Liver (tissue), 3 donors: Measurements from ENCODE around the gene NAPSA.
"Not testable (repeated sequence)": the region's sequence is repeated elsewhere in the genome, so short reads cannot be mapped to it uniquely, and the experiment has no call there.

Experiments
- ATF3 ChIP-seq: IDR thresholded peaks from 2 replicates; pipeline ENCODE4 v1.6.1; 2016; ENCODE audit warnings: antibody characterized with exemption
- CTCF ChIP-seq: fragments of 150-350 bp; IDR thresholded peaks from 2 replicates; pipeline ENCODE4 v1.5.1; 2017; ENCODE audit warnings: improper control_type of control experiment, low read depth, low read length; ENCODE audit not compliant: missing input control
- EGR1 ChIP-seq, 2 donors: IDR thresholded peaks; 2 replicates each; pipeline ENCODE4 v1.6.1; 2016 to 2018; ENCODE audit warnings: antibody characterized with exemption in 2 of 2, low read depth in 2 of 2
- FOXA1 ChIP-seq: IDR thresholded peaks from 2 replicates; pipeline ENCODE4 v1.6.1; 2016; ENCODE audit warnings: antibody characterized with exemption
- MAX ChIP-seq: IDR thresholded peaks from 2 replicates; pipeline ENCODE4 v1.6.1; 2016; ENCODE audit warnings: antibody characterized with exemption
- RAD21 ChIP-seq, 2 donors: IDR thresholded peaks; 2 replicates each; pipeline ENCODE4 v1.6.1; 2016; ENCODE audit warnings: antibody characterized with exemption in 2 of 2, mild to moderate bottlenecking in 2 of 2
- RXRA ChIP-seq, 2 donors: IDR thresholded peaks; 2 replicates each; pipeline ENCODE4 v1.6.1; 2017 to 2018; ENCODE audit warnings: antibody characterized with exemption in 2 of 2, mild to moderate bottlenecking in 1 of 2
- SP1 ChIP-seq: IDR thresholded peaks from 2 replicates; pipeline ENCODE4 v1.6.1; 2018; ENCODE audit warnings: antibody characterized with exemption, mild to moderate bottlenecking
- TAF1 ChIP-seq: conservative IDR thresholded peaks from 2 replicates; pipeline ENCODE4 v1.6.1; 2016; ENCODE audit warnings: antibody characterized with exemption, mild to moderate bottlenecking
- YY1 ChIP-seq: IDR thresholded peaks from 2 replicates; pipeline ENCODE4 v1.6.1; 2016; ENCODE audit warnings: antibody characterized with exemption, mild to moderate bottlenecking
- ZBTB33 ChIP-seq: IDR thresholded peaks from 2 replicates; pipeline ENCODE4 v1.6.1; 2016; ENCODE audit warnings: antibody characterized with exemption
- donor health status: healthy.
- donor health status: healthy.

GRCh38 chr19:50347089-50347581 is 18.3 kb downstream of the NAPSA start:
- not testable (repeated sequence) for TF ChIP-seq ATF3; FOXA1; MAX; CTCF; RAD21 (IDR thresholded peaks at IDR 0.05); TAF1; RXRA (IDR thresholded peaks at IDR 0.05); EGR1 (IDR thresholded peaks at IDR 0.05; ENCODE audit: low read depth in 2 of 2); SP1; ZBTB33; YY1
